H9 (cell line): ENCODE data around the gene MAP4K1. TPM values are rescaled to one million over a fixed set of nuclear protein-coding genes. Genes with fewer than 3 reads are reported as not detected.

Experiments
- DNase-seq: peaks from one replicate; pipeline ENCODE4 v3.0.0-alpha.2; 2017
- H2AFZ ChIP-seq: one replicate; pipeline ENCODE4 v1.6.1; 2013; ENCODE audit warnings: mild to moderate bottlenecking, low read length, control low read depth, moderate library complexity
- H2AK5ac ChIP-seq: 2 replicates; pipeline ENCODE4 v1.6.1; 2013; ENCODE audit warnings: low read length, control low read depth, mixed read lengths; ENCODE audit not compliant: insufficient read length
- H2BK120ac ChIP-seq: one replicate; pipeline ENCODE4 v1.6.1; 2013; ENCODE audit warnings: low read depth, mild to moderate bottlenecking, low read length, control low read depth, inconsistent platforms; ENCODE audit not compliant: poor library complexity, severe bottlenecking
- H2BK12ac ChIP-seq: 2 replicates; pipeline ENCODE4 v1.6.1; 2013; ENCODE audit warnings: low read length, control low read depth, mixed read lengths, low read depth; ENCODE audit not compliant: insufficient read length
- H2BK15ac ChIP-seq: 2 replicates; pipeline ENCODE4 v1.6.1; 2013; ENCODE audit warnings: low read depth, low read length, control low read depth
- H2BK20ac ChIP-seq: one replicate; pipeline ENCODE4 v1.6.1; 2013; ENCODE audit warnings: low read depth, mild to moderate bottlenecking, low read length, control low read depth, inconsistent platforms; ENCODE audit not compliant: poor library complexity, severe bottlenecking
- H2BK5ac ChIP-seq: 2 replicates; pipeline ENCODE4 v1.6.1; 2013; ENCODE audit warnings: low read length, control low read depth, mixed read lengths; ENCODE audit not compliant: insufficient read length
- H3K14ac ChIP-seq: 2 replicates; pipeline ENCODE4 v1.6.1; 2013; ENCODE audit warnings: low read length, control low read depth; ENCODE audit not compliant: insufficient read depth
- H3K18ac ChIP-seq: 2 replicates; pipeline ENCODE4 v1.6.1; 2013; ENCODE audit warnings: low read depth, mild to moderate bottlenecking, mixed read lengths, low read length, control low read depth; ENCODE audit not compliant: insufficient read length
- H3K23ac ChIP-seq: 2 replicates; pipeline ENCODE4 v1.6.1; 2013; ENCODE audit warnings: low read length, control low read depth, mixed read lengths, low read depth; ENCODE audit not compliant: insufficient read length
- H3K23me2 ChIP-seq: 2 replicates; pipeline ENCODE4 v1.6.1; 2013; ENCODE audit warnings: low read depth, mild to moderate bottlenecking, mixed read lengths, low read length, control low read depth; ENCODE audit not compliant: insufficient read length, poor library complexity, severe bottlenecking
- H3K27ac ChIP-seq: 2 replicates; pipeline ENCODE4 v1.5.1; 2013; ENCODE audit warnings: low read length, control low read depth, mixed read lengths, low read depth; ENCODE audit not compliant: insufficient read length
- H3K27me3 ChIP-seq: 2 replicates; pipeline ENCODE4 v1.6.1; 2013; ENCODE audit warnings: low read length, control low read depth, inconsistent platforms; ENCODE audit not compliant: insufficient read depth
- H3K4ac ChIP-seq: 2 replicates; pipeline ENCODE4 v1.6.1; 2013; ENCODE audit warnings: low read depth, mild to moderate bottlenecking, control low read depth, inconsistent platforms, low read length, moderate library complexity
- H3K4me1 ChIP-seq: 2 replicates; pipeline ENCODE4 v1.6.1; 2013; ENCODE audit warnings: low read length, control low read depth, inconsistent platforms; ENCODE audit not compliant: insufficient read depth
- H3K4me2 ChIP-seq: 2 replicates; pipeline ENCODE4 v1.6.1; 2013; ENCODE audit warnings: low read length, control low read depth, mixed read lengths; ENCODE audit not compliant: insufficient read length, insufficient read depth
- H3K56ac ChIP-seq: 2 replicates; pipeline ENCODE4 v1.6.1; 2013; ENCODE audit warnings: low read depth, mild to moderate bottlenecking, mixed read lengths, low read length, control low read depth; ENCODE audit not compliant: insufficient read length
- H3K79me1 ChIP-seq: 2 replicates; pipeline ENCODE4 v1.6.1; 2013; ENCODE audit warnings: low read depth, mild to moderate bottlenecking, moderate library complexity, low read length, control low read depth, inconsistent platforms; ENCODE audit not compliant: insufficient read depth, poor library complexity, severe bottlenecking
- H3K79me2 ChIP-seq: 2 replicates; pipeline ENCODE4 v1.6.1; 2013; ENCODE audit warnings: low read length, control low read depth, inconsistent platforms; ENCODE audit not compliant: insufficient read depth
- H3K9ac ChIP-seq: 2 replicates; pipeline ENCODE4 v1.6.1; 2013; ENCODE audit warnings: low read length, control low read depth, mixed read lengths; ENCODE audit not compliant: insufficient read length; ENCODE audit errors: extremely low read depth
- H3K9me3 ChIP-seq: one replicate; pipeline ENCODE4 v1.6.1; 2013; ENCODE audit warnings: low read depth, low read length, inconsistent platforms; ENCODE audit not compliant: control insufficient read depth
- H3T11ph ChIP-seq: one replicate; pipeline ENCODE4 v1.6.1; 2013; ENCODE audit warnings: mild to moderate bottlenecking, low read length, control low read depth, inconsistent platforms
- H4K20me1 ChIP-seq: one replicate; pipeline ENCODE4 v1.6.1; 2013; ENCODE audit not compliant: control insufficient read depth, insufficient read length, insufficient read depth
- H4K5ac ChIP-seq: 2 replicates; pipeline ENCODE4 v1.6.1; 2013; ENCODE audit warnings: low read depth, mild to moderate bottlenecking, mixed read lengths, low read length, control low read depth; ENCODE audit not compliant: insufficient read length
- H4K8ac ChIP-seq: replicated peaks from 2 replicates; pipeline ENCODE4 v1.6.1; 2013; ENCODE audit warnings: low read length, control low read depth, mixed read lengths, low read depth; ENCODE audit not compliant: insufficient read length
- H4K91ac ChIP-seq: 2 replicates; pipeline ENCODE4 v1.6.1; 2013; ENCODE audit warnings: low read depth, mild to moderate bottlenecking, moderate library complexity, mixed read lengths, low read length, control low read depth; ENCODE audit not compliant: insufficient read length
- H3K27ac Mint-ChIP-seq, 3 experiments: 2 replicates in 2 of 3; 3 replicates in 1 of 3; pipeline ENCODE4 v1.8.0; 2020 to 2021; ENCODE audit warnings: mixed read lengths in 3 of 3, mild to moderate bottlenecking in 1 of 3, moderate library complexity in 1 of 3
- H3K27me3 Mint-ChIP-seq: 2 replicates; pipeline ENCODE4 v1.8.0; 2021; ENCODE audit warnings: low read depth, mild to moderate bottlenecking, moderate library complexity, mixed read lengths
- H3K36me3 Mint-ChIP-seq, 3 experiments: 2 replicates in 2 of 3; 3 replicates in 1 of 3; pipeline ENCODE4 v1.8.0; 2020 to 2021; ENCODE audit warnings: low read depth in 3 of 3, mixed read lengths in 3 of 3; ENCODE audit not compliant: insufficient read depth in 1 of 3
- H3K4me1 Mint-ChIP-seq, 2 experiments: 2 replicates each; pipeline ENCODE4 v1.8.0; 2020; ENCODE audit warnings: mixed read lengths in 2 of 2
- H3K4me3 Mint-ChIP-seq, 2 experiments: 2 replicates in 1 of 2; 3 replicates in 1 of 2; pipeline ENCODE4 v1.8.0; 2020 to 2021; ENCODE audit warnings: mild to moderate bottlenecking in 2 of 2, mixed read lengths in 2 of 2, moderate library complexity in 1 of 2
- H3K9me3 Mint-ChIP-seq, 2 experiments: 2 replicates in 1 of 2; 3 replicates in 1 of 2; pipeline ENCODE4 v1.8.0; 2020; ENCODE audit warnings: mild to moderate bottlenecking in 2 of 2, mixed read lengths in 2 of 2, moderate library complexity in 1 of 2
- CTCF ChIP-seq: fragments of 200-600 bp; sonication (generic); conservative IDR thresholded peaks from 3 replicates; pipeline ENCODE4 v1.8.0; 2021; ENCODE audit warnings: antibody characterized with exemption, mild to moderate bottlenecking
- WGBS: extraction: QIAGEN DNeasy Blood & Tissue Kit; methylation state at CpG from one replicate; pipeline ENCODE4 v1.1.7; 2013; ENCODE audit warnings: missing lambda C conversion rate, low lambda C conversion rate, mixed read lengths; ENCODE audit not compliant: insufficient read length; ENCODE audit errors: extremely low coverage; 5-methylcytosine and 5-hydroxymethylcytosine counted together
- total RNA-seq: library from RNA; stranded (reverse); gene quantifications from 2 replicates; pipeline ENCODE4 v1.2.1, GENCODE V29; 2021

Gene MAP4K1
- total RNA-seq, 1 experiment from 2014 or later = 31.1 TPM

- Histone ChIP-seq H3K23ac (no peak overlapping the region), H2BK15ac (no peak overlapping the region), H4K5ac (no peak overlapping the region), H4K20me1 (no peaks in the 10 kb centered on the region), H2BK20ac (no peak overlapping the region), H3K79me1 (no peaks in the 10 kb centered on the region), H3K4me2 (no peak overlapping the region), H3K14ac (no peak overlapping the region), H3K9ac (no peak overlapping the region), H2AK5ac (no peak overlapping the region), H3K9me3 (no peaks in the 10 kb centered on the region), H3K4ac (no peak overlapping the region), H4K8ac (no peak overlapping the region), H4K91ac (no peak overlapping the region), H3K79me2 (no peaks in the 10 kb centered on the region), H2AFZ (no peak overlapping the region), H3K4me1 (0 out of 2 replicates have a peak, but pooled peaks cover 2% of the 10 kb centered on the region), H2BK12ac (no peak overlapping the region), H3K23me2 (no peaks in the 10 kb centered on the region), H3T11ph (no peak overlapping the region), H2BK120ac (no peak overlapping the region), H3K27me3 (no peaks in the 10 kb centered on the region), H3K27ac (no peak overlapping the region), H3K56ac (no peak overlapping the region), H3K18ac (no peak overlapping the region), H2BK5ac (no peak overlapping the region)
- Mint-ChIP-seq H3K4me1 (peaks cover 13% of the 10 kb centered on the region in 2 experiments), H3K4me3 (no peak overlapping the region), H3K36me3 (peaks cover 16 to 20% (median 20%) of the 10 kb centered on the region in 3 experiments; a peak in 6 of 7 replicates), H3K9me3 (no peaks in the 10 kb centered on the region), H3K27ac (no peak overlapping the region), H3K27me3 (no peaks in the 10 kb centered on the region)
- no peak for TF ChIP-seq CTCF
- DNase-seq = no peak
- no CpG with 5 or more reads among the region's 5 CpGs for WGBS
Measured at GRCh38 chr19:38549061-38549460, 68.7 kb downstream of the MAP4K1 start.
